ENCODE data around the gene USP24.
A peak's percentile ranks its signal among the peaks of the same experiment; 100 is the strongest.
"Not testable (repeated sequence)": the region's sequence is repeated elsewhere in the genome, so short reads cannot be mapped to it uniquely, and the experiment has no call there.

USP24 gene

GRCh38 chr1:55124470-55124869, 90.7 kb downstream of the USP24 start:
- DNase-seq (ENCODE audit: low read depth): no peak

GRCh38 chr1:55120538-55120937, 94.6 kb downstream of the USP24 start:
- DNase-seq (ENCODE audit: low read depth): no peak

- DNase-seq (ENCODE audit: low read depth): no peak
Measured at GRCh38 chr1:55118651-55119329, 96.4 kb downstream of the USP24 start.

- no peak for DNase-seq (ENCODE audit: low read depth)
Measured at GRCh38 chr1:55117941-55118340, 97.2 kb downstream of the USP24 start.

- not testable (repeated sequence) for DNase-seq (ENCODE audit: low read depth)
Measured at GRCh38 chr1:55109005-55109404, 106.2 kb downstream of the USP24 start.

- DNase-seq (ENCODE audit: low read depth): no peak
Measured at GRCh38 chr1:55107101-55107500, 108.1 kb downstream of the USP24 start.

- no peak for DNase-seq (ENCODE audit: low read depth)
Measured at GRCh38 chr1:55103891-55104290, 111.3 kb downstream of the USP24 start.

- DNase-seq (ENCODE audit: low read depth): no peak
Measured at GRCh38 chr1:55095095-55095494, 120.1 kb downstream of the USP24 start.

- no peak for DNase-seq (ENCODE audit: low read depth)
Measured at GRCh38 chr1:55092475-55092874, 122.7 kb downstream of the USP24 start.

GRCh38 chr1:55089683-55090082, 125.5 kb downstream of the USP24 start:
- DNase-seq (ENCODE audit: low read depth): no peak

- no peak for DNase-seq (ENCODE audit: low read depth)
Measured at GRCh38 chr1:55088413-55088812, 126.8 kb downstream of the USP24 start.

- no peak for DNase-seq (ENCODE audit: low read depth)
Measured at GRCh38 chr1:55087439-55087838, 127.7 kb downstream of the USP24 start.

GRCh38 chr1:55084257-55084656, 130.9 kb downstream of the USP24 start:
- no peak for DNase-seq (ENCODE audit: low read depth)

GRCh38 chr1:55081905-55082296, 133.3 kb downstream of the USP24 start:
- no peak for DNase-seq (ENCODE audit: low read depth)

GRCh38 chr1:55081188-55081904, 133.8 kb downstream of the USP24 start:
- DNase-seq (ENCODE audit: low read depth): no peak

- no peak for DNase-seq (ENCODE audit: low read depth)
Measured at GRCh38 chr1:55079651-55080050, 135.5 kb downstream of the USP24 start.

- DNase-seq (ENCODE audit: low read depth): no peak
Measured at GRCh38 chr1:55078470-55078869, 136.7 kb downstream of the USP24 start.

GRCh38 chr1:55076356-55076755, 138.8 kb downstream of the USP24 start:
- DNase-seq (ENCODE audit: low read depth): no peak

GRCh38 chr1:55074455-55074854, 140.7 kb downstream of the USP24 start:
- DNase-seq (ENCODE audit: low read depth): no peak

GRCh38 chr1:55073187-55073916, 141.8 kb downstream of the USP24 start:
- no peak for DNase-seq (ENCODE audit: low read depth)

- DNase-seq (ENCODE audit: low read depth): peak; percentile 21
Measured at GRCh38 chr1:55071477-55071876, 143.7 kb downstream of the USP24 start.

GRCh38 chr1:55070293-55071164, 144.6 kb downstream of the USP24 start:
- no peak for DNase-seq (ENCODE audit: low read depth)
